HEK293T (cell line): Measurements from ENCODE around the gene SNAI3.

Source experiments
- CTCF ChIA-PET: fragments of 350-600 bp; formaldehyde crosslinking; extraction: SDS; loops from one replicate; lab custom pipeline; 2021; ENCODE audit warnings: antibody characterized with exemption, inconsistent platforms; lab: Yijun Ruan, JAX
- POLR2A ChIA-PET: fragments of 350-600 bp; formaldehyde crosslinking; extraction: SDS; loops from one replicate; lab custom pipeline; 2020; ENCODE audit warnings: antibody characterized with exemption, inconsistent platforms; lab: Yijun Ruan, JAX
- DNase-seq: peaks from one replicate; pipeline ENCODE4 v3.0.0; 2012; ENCODE audit warnings: mixed read lengths; ENCODE audit errors: extremely low spot score
- ARNT ChIP-seq: fragments of 450-650 bp; IDR thresholded peaks from 2 replicates; pipeline ENCODE4 v1.6.1; 2017; ENCODE audit warnings: mild to moderate bottlenecking
- BHLHE40 ChIP-seq: fragments of 450-650 bp; IDR thresholded peaks from 2 replicates; pipeline ENCODE4 v1.6.1; 2016; ENCODE audit warnings: mild to moderate bottlenecking, moderate library complexity, borderline replicate concordance
- CTBP1 ChIP-seq: fragments of 450-650 bp; IDR thresholded peaks from 2 replicates; pipeline ENCODE4 v1.6.1; 2016; ENCODE audit warnings: borderline replicate concordance
- ELF4 ChIP-seq: fragments of 450-650 bp; IDR thresholded peaks from 2 replicates; pipeline ENCODE4 v1.6.1; 2017; ENCODE audit warnings: antibody characterized with exemption
- FOXA1 ChIP-seq: fragments of 450-650 bp; IDR thresholded peaks from 2 replicates; pipeline ENCODE4 v1.6.1; 2016; ENCODE audit warnings: mild to moderate bottlenecking
- FOXK2 ChIP-seq: fragments of 450-650 bp; IDR thresholded peaks from 2 replicates; pipeline ENCODE4 v1.6.1; 2016; ENCODE audit warnings: mild to moderate bottlenecking
- FOXM1 ChIP-seq: fragments of 450-650 bp; IDR thresholded peaks from 2 replicates; pipeline ENCODE4 v1.6.1; 2017; ENCODE audit warnings: mild to moderate bottlenecking, borderline replicate concordance
- HDGF ChIP-seq: fragments of 450-650 bp; IDR thresholded peaks from 2 replicates; pipeline ENCODE4 v1.6.1; 2017; ENCODE audit warnings: antibody characterized with exemption, borderline replicate concordance
- L3MBTL2 ChIP-seq: fragments of 450-650 bp; conservative IDR thresholded peaks from 2 replicates; pipeline ENCODE4 v1.6.1; 2016; ENCODE audit warnings: mild to moderate bottlenecking
- LEF1 ChIP-seq: fragments of 450-650 bp; IDR thresholded peaks from 2 replicates; pipeline ENCODE4 v1.6.1; 2017; ENCODE audit warnings: mild to moderate bottlenecking, borderline replicate concordance
- NFRKB ChIP-seq: fragments of 450-650 bp; IDR thresholded peaks from 2 replicates; pipeline ENCODE4 v1.6.1; 2016; ENCODE audit warnings: mild to moderate bottlenecking, moderate library complexity
- SP1 ChIP-seq: fragments of 450-650 bp; IDR thresholded peaks from 2 replicates; pipeline ENCODE4 v1.6.1; 2017
- SUZ12 ChIP-seq: fragments of 450-650 bp; IDR thresholded peaks from 2 replicates; pipeline ENCODE4 v1.6.1; 2016; ENCODE audit warnings: mild to moderate bottlenecking
- TARDBP ChIP-seq: fragments of 450-650 bp; IDR thresholded peaks from 2 replicates; pipeline ENCODE4 v1.6.1; 2016
- ZNF384 ChIP-seq: fragments of 450-650 bp; IDR thresholded peaks from 2 replicates; pipeline ENCODE4 v1.6.1; 2016
- TF ChIP-seq, protein P1 (sequence below): fragments of 450-650 bp; IDR thresholded peaks from 2 replicates; pipeline ENCODE4 v1.6.1; 2016

The SNAI3 gene

GRCh38 chr16:88686062-88686438 is 257 bp downstream of the SNAI3 start:
- ChIA-PET POLR2A (no interaction called here), CTCF (interaction anchor here (1.6 kb wide), 1 partner anchor 13 kb away, joined by 3 read pairs; no protein-coding TSS in a partner anchor)

GRCh38 chr16:88685156-88686061 is 898 bp downstream of the SNAI3 start:
- POLR2A ChIA-PET = no interaction called here
- DNase-seq = peak; percentile 35
- CTCF ChIA-PET = interaction anchor here (0.9 to 1.6 kb wide), 3 partner anchors 12 to 23 kb away, joined by 3 read pairs; partner anchors contain the start of gene MVD
- no peak for TF ChIP-seq ELF4
- TF ChIP-seq FOXA1 = no peak
- TF ChIP-seq SUZ12 = no peak
- TF ChIP-seq, protein P1, sequence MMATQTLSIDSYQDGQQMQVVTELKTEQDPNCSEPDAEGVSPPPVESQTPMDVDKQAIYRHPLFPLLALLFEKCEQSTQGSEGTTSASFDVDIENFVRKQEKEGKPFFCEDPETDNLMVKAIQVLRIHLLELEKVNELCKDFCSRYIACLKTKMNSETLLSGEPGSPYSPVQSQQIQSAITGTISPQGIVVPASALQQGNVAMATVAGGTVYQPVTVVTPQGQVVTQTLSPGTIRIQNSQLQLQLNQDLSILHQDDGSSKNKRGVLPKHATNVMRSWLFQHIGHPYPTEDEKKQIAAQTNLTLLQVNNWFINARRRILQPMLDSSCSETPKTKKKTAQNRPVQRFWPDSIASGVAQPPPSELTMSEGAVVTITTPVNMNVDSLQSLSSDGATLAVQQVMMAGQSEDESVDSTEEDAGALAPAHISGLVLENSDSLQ = no peak
- TF ChIP-seq NFRKB = no peak
- TF ChIP-seq HDGF = no peak
- no peak for TF ChIP-seq BHLHE40
- no peak for TF ChIP-seq FOXK2
- TF ChIP-seq L3MBTL2 = no peak
- TF ChIP-seq TARDBP = no peak
- TF ChIP-seq FOXM1 = no peak
- TF ChIP-seq ZNF384 = no peak
- no peak for TF ChIP-seq SP1
- no peak for TF ChIP-seq ARNT
- TF ChIP-seq CTBP1 = no peak
- TF ChIP-seq LEF1 = no peak

More at GRCh38 chr16:88686062-88686438, 257 bp downstream of the SNAI3 start:
- TF ChIP-seq BHLHE40 (no peak), ELF4 (no peak), FOXM1 (no peak), L3MBTL2 (no peak), SP1 (no peak), ZNF384 (no peak), FOXA1 (no peak), CTBP1 (no peak), LEF1 (no peak), TARDBP (no peak), SUZ12 (no peak), NFRKB (no peak), ARNT (no peak), FOXK2 (no peak), HDGF (no peak)
- TF ChIP-seq, protein P1 = no peak
- DNase-seq = peak; percentile 37

DNA sequence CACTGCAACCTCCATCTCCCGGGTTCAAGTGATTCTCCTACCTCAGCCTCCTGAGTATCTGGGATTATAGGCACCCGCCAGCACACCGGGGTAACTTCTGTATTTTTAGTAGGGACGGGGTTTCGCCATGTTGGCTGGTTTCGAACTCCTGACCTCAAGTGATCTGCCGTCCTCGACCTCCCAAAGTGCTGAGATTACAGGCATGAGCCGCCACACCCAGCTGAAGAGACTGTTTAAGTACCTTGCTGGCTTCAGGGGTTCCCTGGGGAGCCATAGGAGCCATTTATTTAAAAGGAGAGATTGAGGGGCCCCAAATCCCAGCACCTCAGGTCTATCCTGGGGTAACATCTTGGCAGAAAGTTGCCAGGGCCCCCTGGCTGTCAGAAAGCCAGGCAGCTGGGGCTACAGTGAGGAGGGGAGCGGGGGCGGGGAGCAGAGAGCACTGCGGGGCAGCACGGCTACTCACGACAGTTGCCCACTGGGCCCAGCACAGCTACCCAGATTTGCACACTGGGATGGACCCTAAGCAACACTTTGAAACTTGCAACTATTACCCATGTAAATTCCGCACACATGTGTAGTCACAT is 1.6 kb downstream of the SNAI3 start:
- ChIA-PET CTCF (interaction anchor here (0.9 to 1.6 kb wide), 3 partner anchors 11 to 22 kb away, joined by 3 read pairs; partner anchors contain the start of gene MVD), POLR2A (no interaction called here)
- no peak for TF ChIP-seq FOXM1
- no peak for TF ChIP-seq HDGF
- no peak for TF ChIP-seq NFRKB
- TF ChIP-seq ZNF384 = no peak
- TF ChIP-seq TARDBP = no peak
- no peak for TF ChIP-seq CTBP1
- no peak for TF ChIP-seq FOXK2
- no peak for TF ChIP-seq FOXA1
- TF ChIP-seq, protein P1 = no peak
- no peak for DNase-seq

DNA sequence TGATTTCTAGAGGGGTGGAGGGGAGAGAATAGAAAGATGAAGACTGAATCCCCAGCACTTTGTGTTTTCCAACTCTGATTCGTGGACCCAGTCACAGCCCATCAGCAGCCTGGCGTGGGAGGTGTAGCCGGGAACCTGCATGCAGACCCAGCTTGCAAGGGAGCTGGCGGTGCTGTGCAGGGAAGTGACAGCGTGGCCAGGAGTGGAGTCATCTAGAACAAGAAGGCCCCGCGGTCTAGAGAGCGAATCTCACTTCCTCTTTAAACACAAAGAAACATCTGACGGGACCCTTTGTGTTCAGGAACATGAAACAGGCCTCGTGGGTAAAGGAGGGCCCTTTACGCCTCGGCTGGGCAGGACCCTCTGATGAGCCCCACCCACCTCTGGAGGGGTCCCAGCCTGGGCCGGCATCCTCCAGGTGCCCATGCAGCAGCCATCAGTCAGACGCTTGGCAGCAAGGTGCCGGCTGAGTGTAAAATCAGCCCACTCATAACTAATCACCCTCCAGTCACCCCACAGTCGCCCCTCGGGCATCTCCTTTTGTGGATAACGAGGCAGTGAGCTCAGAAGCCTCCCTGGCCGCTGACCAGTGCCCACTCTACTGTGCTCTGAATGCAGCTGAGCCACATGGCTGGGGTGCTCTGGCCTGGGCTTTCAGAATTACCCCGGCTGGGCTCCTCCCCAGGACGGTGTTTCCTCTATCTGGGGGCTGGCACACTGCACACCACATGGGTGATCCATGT is 4.4 kb downstream of the SNAI3 start:
- no peak for DNase-seq
- CTCF ChIA-PET = interaction anchor here (0.7 kb wide), 1 partner anchor 51 kb away, joined by 3 read pairs; no protein-coding TSS in a partner anchor
- POLR2A ChIA-PET = no interaction called here
- TF ChIP-seq HDGF (no peak), SP1 (no peak), LEF1 (no peak), FOXM1 (no peak), ELF4 (no peak), TARDBP (no peak), FOXA1 (no peak), ARNT (no peak), NFRKB (no peak), ZNF384 (no peak), BHLHE40 (no peak), L3MBTL2 (no peak), CTBP1 (no peak), SUZ12 (no peak), FOXK2 (no peak)

DNA sequence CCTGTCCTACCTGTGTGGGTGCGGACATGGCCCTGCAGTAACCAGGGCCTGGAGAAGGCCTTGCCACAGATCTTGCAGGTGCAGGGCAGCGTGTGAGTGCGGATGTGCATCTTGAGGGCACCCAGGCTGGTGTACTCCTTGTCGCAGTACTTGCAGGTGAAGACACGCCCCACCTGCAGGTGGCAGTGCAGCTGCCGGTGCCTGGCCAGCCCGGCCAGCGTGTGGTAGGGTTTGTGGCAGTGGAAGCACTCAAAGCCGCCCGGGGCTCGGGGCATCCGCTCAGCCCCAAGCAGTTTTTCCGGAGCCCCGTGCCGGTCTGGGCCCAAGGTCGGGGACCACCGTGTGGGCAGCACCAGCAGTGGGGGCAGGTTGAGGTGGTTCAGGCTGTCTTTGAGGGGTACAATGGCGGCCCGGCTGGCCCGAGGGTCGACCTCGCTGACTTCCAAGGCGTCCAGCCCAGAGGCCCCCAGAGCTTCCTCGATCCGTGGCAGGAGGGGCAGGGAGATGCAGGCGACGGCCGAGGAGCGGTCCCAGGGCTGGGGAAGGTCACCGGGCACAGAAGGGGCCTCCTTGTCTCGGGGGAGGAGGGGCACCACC is 5.1 kb downstream of the SNAI3 start:
- CTCF ChIA-PET = no interaction called here
- DNase-seq = peak; percentile 61
- POLR2A ChIA-PET = no interaction called here
- TF ChIP-seq FOXK2 = no peak
- TF ChIP-seq L3MBTL2 = no peak
- no peak for TF ChIP-seq CTBP1
- no peak for TF ChIP-seq SP1
- no peak for TF ChIP-seq SUZ12
